HG02642 (cell line): Measurements from ENCODE around the gene MED13.
A peak's percentile ranks its signal among the peaks of the same experiment; 100 is the strongest.

Experiments
- ATAC-seq: cut with Tn5 transposase; IDR thresholded peaks from one replicate; pipeline ENCODE4 v1.9.1; 2021; ENCODE audit warnings: mild to moderate bottlenecking; ENCODE audit not compliant: unreplicated experiment, poor library complexity

MED13 gene, protein sequence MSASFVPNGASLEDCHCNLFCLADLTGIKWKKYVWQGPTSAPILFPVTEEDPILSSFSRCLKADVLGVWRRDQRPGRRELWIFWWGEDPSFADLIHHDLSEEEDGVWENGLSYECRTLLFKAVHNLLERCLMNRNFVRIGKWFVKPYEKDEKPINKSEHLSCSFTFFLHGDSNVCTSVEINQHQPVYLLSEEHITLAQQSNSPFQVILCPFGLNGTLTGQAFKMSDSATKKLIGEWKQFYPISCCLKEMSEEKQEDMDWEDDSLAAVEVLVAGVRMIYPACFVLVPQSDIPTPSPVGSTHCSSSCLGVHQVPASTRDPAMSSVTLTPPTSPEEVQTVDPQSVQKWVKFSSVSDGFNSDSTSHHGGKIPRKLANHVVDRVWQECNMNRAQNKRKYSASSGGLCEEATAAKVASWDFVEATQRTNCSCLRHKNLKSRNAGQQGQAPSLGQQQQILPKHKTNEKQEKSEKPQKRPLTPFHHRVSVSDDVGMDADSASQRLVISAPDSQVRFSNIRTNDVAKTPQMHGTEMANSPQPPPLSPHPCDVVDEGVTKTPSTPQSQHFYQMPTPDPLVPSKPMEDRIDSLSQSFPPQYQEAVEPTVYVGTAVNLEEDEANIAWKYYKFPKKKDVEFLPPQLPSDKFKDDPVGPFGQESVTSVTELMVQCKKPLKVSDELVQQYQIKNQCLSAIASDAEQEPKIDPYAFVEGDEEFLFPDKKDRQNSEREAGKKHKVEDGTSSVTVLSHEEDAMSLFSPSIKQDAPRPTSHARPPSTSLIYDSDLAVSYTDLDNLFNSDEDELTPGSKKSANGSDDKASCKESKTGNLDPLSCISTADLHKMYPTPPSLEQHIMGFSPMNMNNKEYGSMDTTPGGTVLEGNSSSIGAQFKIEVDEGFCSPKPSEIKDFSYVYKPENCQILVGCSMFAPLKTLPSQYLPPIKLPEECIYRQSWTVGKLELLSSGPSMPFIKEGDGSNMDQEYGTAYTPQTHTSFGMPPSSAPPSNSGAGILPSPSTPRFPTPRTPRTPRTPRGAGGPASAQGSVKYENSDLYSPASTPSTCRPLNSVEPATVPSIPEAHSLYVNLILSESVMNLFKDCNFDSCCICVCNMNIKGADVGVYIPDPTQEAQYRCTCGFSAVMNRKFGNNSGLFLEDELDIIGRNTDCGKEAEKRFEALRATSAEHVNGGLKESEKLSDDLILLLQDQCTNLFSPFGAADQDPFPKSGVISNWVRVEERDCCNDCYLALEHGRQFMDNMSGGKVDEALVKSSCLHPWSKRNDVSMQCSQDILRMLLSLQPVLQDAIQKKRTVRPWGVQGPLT (N-terminal part only)

DNA sequence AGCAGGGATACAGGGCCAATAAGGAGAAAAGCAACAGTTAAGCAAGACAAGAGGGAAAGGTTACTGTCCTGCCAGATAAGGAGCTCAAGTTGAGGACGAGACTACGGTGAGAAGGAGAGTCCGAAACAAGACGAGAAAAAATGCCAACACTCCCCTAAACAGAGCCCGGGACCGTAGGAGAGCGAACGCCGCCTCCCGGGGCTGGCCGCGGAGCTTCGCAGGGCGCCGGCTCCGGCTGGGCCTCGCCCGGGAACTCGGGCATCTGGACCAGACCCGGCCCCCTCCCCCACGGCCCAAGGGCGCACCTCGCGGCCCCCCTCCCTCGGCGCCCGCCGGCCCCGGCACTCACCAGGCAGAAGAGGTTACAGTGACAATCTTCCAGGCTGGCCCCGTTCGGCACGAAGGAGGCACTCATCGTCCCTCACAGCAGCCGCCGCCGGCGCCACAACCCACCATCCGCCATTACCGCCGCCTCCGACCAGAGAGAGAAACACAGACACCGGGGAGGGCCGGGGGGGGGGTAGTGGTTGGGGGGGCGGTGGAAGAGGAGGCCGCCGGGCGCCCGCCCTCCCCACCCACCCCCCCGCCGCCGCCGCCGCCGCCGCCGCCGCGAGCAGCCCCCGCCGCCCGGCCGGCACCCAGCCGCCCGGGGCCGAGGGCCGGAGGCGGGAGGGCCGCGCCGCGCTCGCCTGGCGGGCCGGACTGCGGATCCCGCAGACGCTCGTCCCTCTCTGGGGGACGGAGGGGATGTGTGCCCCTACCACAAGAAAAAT, at the start of gene MED13:
Gene MED13 (minus strand): TSS at position 488 of the 773 bp plus-strand sequence. CDS start 73 bp downstream, at position 415.
- peak; percentile 35 for ATAC-seq

DNA sequence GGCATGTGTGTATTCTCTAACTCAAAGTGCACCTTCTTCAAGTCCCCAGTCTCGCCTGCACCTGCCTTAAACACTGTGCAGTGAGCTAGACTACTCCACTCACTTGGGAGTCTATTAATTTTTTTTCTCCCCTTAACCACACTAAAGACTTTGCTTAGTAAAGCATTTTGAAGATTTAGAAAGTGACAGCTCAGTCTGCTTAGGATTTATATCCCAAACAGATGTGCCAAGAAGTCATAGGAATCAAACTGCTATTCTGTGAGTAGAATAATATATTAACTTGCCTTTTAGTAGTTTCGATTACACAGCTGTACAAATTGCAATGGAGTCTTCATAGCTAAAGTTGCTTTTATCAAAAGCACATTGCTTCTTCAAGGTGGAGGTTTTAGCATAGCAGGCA, 47.2 kb upstream of the MED13 start:
- no peak for ATAC-seq

DNA sequence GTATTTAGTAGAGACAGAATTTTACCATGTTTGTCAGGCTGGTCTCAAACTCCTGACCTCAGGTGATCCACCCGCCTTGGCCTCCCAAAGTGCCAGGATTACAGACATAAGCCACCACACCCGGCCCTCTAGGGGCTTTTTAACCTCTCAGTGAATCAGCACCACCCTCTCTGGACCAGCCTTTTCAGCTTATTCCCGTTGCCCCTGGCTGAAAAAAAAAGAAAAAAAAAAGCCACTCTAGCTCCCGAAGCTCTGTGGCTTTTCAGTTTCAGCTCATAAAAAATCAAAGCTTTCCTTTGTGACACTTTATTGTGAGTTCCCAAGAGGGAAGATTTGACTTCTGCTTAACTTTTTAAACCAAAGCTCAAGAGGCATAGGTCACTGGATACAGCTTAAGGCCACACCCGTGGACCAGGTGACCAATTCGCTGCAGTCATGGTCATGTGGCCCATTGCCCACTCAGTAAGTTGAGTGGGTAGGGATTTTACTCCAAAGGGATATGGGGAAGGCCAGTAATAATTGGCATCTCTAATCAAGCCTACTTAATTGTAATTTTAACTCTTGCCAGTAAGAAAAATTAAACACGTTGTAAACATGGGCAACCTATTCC, 46.6 kb upstream of the MED13 start:
- no peak for ATAC-seq

DNA sequence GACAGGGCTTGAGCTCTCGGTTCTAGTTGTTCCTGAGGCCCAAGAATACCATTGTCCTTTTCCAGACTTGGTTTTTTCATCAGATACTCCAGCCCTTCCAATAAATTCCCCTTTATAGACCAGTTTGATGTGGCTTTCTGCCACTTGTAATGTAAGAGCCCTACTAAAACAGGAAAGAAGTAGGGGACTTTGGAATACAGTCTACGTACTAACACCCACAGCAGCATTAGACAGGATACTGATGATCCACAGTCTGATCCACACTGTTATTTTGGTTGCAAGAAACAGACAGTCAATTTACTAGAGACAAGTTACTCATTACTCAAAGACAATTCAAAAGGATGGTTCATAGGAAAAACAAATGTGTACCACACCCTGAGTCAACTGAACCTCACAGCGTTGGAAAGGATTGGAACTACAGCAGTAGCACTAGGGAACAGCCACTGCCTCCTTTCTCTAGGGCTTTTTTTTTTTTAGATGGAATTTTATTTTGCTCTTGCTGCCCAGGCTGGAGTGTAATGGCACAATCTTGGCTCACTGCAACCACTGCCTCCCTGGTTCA, 45.9 kb upstream of the MED13 start:
- ATAC-seq = no peak

DNA sequence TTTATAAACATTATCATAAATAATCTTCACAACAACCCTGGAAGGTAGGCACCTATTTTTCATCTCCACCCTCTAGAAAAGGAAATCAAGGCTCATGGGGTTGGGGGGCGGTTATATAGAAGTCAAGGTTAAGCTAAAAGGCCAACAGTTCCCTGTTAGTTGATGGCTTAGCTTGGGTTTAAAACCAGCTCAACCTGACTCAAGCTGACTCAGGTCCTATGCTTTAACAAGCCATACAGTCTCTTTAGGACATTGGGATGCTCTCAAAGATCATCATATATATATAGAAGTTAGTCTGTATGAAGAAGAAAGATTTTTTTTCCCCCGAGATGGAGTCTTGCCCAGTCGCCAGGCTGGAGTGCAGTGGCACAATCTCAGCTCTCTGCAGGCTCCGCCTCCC, 44.8 kb upstream of the MED13 start:
- no peak for ATAC-seq

DNA sequence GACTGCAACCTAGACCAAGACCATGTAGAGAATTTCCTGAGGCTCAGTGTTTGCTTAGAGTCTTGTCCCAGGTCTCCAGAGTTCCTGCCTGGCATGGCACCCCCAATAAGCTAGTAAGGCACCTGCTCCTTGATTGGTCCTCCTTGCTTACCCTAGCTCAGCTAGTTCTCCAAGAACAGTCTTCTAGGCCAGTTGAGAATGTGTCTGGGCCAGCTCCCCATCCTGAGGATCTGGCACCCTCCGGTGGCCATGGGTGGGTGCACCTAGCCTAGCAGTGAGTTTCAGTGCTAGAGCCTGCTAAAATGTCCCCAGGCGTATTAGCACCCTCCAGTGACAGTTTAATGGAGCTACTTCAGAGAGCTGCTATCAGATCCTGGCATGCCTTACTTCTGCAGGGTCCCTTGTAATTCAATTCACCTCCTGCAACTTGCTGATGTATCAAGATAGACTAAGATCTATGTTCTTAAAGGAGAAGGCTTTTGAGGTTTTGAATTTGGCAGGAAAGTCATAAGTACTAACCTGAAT, 44.4 kb upstream of the MED13 start:
- peak; percentile 97 for ATAC-seq

DNA sequence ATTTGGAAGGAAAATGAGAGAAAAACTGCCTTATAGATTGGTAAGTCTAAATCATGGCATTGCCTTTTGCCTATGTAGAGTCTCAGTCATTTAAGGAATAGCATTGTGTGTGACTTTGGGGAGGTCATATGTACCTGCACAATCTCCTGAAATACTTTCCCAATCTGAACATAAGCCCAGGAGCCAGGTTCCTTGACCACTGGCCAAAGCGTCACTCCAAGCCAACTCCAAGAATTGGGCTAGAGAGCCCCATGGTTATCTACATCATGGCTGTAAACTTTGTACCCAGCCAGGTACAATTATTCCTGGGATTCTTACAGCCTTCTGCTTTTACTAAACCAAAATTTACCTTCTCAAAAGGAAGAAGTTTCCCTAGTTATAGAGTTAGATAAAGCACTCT, 40.8 kb upstream of the MED13 start:
- ATAC-seq = no peak

DNA sequence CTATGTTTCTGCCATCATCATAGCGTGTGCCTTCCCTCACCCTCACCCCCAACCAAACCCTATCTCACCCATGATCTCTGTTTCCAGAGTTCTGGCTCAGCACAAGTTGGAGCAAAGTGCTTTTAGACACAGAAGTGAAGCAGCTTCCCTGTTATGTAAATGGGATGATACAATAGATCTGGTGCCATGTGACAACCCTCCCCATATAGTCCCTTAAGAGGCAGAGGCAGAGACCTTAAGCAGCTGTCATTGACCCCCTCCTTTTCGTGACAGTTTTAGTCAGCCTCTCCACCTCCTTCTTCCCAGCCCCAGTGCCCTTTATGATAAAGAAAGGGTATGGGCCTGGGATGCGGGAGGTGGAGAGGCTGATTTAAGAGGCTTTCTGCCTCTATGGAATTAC, 40.3 kb upstream of the MED13 start:
- no peak for ATAC-seq

DNA sequence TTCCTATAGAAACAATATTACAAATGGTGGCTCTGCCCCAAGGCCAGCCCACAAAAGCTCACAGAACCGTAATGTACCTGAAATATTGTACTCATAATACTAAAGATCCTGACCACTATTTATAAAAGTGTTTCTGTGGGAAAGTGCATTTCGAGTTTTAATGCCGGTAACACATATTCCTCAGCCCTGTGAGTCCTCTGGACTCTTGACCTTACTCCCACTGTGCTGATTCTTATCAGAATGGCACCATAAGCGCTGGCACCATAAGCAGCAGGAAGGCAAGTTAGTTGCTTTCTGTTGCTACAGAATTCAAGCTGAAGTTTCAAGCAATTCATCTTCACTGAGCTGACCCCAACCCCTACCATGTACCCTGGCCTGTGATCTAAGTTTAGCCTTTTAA, 36.4 kb upstream of the MED13 start:
- ATAC-seq = no peak

DNA sequence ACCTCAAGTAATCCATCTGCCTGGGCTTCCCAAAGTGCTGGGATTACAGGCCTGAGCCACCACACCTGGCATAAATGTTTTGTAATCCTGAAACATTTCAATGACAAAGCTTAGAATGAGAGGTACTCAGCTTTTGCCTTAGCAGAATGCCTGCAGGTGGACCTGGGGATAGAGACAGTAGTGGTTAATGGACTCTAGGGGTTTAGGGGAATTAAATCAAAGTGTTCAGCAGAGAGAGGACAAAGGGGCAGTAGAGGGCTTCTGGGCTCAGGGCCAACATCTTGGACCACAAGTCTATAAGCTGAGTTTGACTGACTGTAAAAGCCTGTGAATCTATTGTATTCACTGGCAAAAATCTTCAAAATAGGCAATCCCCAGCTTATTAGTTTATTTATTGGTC, 36.0 kb upstream of the MED13 start:
- ATAC-seq = no peak

DNA sequence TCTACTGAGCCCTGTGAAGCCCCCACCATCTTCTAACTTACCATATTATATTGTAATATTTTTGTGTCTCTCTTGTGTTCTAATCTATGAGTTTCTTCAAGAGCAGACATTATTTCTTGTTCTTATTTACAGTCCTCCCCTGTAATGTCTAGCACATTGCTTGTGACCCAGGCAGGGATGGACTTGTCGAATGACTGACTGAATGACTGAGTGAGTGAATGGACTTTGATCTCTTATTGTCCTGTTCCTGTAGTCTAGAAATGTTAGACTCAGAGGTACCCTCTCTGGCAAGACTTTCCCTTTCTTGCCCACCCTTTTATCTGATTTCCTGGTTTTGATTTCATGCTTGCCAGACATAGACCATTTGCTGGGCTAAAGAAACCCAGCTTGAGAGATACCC, 35.0 kb upstream of the MED13 start:
- ATAC-seq = no peak

DNA sequence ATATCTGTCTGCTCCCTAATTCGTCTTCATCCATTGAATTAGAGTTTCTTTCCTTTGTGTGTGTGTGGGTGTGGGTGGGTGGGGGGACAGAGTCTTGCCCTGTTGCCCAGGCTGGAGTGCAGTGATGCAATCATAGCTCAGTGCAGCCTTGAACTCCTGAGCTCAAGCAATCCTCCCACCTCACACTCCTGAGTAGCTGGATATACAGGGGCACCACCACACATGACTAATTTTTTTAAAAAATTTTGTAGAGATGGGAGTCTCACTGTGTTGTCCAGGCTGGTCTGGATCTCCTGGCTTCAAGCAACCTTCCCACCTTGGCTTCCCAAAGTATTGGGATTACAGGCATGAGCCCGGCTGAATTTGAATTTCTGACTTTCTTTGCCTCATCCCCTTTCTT, 34.5 kb upstream of the MED13 start:
- ATAC-seq = no peak

DNA sequence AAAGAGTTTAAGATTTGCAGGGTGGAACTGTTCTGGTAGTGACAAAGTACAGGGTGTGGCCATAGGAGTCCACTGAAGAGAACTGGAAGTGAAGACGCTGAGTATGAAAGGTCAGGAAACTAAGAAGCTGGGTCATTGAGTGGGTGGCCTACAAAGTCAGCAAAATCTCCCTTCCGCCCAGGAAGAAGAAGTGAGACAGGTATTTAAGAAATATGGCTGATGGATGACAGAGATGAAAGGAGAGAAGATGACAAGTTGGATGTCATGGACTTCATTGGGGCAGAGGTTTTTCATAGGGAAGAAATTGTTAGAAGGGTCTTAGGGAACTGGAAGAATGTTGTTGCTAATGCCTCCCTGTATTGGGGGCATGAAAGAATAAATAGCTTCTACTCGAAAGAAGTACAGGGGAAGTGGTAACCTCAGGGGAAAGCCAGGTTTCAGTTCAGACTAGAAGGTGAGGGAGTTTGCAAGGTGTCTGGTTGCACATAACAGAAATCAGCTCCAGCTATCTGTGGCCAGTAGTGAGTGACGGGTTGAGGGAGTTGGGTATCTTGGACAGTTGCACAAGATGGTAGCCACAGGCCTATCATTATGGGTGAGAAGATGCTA, 33.6 kb upstream of the MED13 start:
- ATAC-seq = peak; percentile 90

DNA sequence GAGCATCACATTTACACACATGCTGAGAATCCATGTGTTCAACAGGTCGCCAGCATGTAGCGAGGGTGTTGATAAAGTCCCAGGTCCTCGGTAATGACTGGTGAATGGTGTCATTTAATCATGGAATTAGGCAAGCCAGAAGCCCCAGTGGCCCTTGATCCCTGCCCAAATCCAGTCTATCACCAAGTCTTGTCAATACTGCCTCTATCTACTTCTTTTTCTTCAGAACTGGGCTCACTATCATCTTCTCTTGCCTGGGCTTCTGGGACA, 31.3 kb upstream of the MED13 start:
- no peak for ATAC-seq

DNA sequence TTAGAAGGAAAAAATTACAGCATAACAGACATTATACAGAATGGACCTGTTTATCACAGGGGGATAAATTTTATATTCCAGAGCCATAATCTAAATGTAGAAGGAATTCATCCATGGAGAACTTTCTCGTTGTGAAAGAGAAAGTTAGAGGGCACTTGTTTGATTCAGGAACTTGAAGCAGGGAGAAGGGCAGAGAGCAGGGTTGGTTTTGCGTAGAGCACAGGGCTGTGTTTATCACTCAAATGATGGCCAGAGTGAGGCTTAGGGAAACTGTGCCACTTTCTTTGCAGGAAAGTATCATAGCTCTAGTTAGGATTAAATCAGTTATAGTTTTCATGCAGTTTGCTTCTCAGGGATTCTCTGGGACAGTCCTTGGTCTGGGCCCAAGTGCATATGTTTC, 29.1 kb upstream of the MED13 start:
- ATAC-seq = no peak

DNA sequence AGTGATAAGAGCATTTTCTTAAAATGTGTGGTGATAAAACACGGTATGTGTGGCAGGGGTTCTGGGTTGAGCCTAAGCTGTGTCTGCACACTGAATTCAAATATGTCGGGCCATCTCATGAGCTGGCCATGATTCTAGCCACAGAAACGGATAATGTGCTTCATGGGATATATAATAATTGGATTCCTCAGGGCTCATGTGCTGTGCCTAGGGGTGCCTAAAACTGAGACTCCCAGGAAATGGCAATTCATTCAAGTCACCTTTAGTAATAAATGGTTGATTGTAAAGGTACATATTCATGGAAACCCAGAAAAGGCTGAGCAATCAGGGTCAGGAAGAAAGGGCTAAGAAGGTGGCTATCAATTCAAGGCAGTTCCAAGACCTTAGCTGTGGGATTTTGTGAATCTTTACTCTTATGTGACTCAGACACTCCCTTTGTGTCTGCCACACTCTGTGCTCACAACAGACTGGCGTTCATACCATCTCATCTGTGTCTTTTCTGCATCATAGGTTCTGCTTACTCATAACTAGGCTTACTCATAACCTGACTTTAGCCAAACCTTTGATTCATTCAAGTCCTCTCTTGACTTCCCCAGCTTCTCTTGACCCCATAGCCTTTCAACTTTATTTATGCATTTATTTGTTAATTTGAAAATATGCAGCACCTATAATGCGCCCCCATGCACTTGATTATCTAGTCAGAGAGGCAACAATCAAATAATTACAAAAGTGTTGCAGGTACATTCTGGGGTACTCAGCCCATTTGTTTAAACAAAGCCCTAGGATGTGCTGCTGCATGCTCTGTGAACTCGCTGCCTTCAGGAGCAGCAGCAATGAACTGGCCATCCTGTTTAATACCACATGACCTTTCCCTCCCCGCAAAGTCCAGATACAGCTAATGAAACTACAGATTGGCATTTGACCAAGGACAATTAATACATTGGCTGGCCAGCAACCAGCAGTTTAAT, 28.4 kb upstream of the MED13 start:
- peak; percentile 93 for ATAC-seq

DNA sequence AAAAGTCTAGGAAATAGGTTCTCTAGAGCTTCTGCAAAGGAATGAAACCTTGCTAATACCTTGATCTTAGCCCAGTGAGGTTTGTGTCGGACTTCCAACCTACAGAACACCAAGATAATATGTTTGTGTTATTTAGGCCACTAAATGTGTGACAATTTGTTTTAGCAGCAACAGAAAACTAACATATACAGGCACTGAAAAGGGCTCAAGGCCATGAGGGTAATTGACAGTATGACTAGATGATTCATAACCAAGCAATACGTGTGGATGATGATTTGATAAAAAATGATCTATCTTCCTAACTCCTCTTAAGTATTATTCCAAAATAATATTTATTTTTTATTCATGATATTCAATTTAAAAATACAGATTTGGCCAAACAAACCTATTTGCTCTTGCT, 27.7 kb upstream of the MED13 start:
- no peak for ATAC-seq

DNA sequence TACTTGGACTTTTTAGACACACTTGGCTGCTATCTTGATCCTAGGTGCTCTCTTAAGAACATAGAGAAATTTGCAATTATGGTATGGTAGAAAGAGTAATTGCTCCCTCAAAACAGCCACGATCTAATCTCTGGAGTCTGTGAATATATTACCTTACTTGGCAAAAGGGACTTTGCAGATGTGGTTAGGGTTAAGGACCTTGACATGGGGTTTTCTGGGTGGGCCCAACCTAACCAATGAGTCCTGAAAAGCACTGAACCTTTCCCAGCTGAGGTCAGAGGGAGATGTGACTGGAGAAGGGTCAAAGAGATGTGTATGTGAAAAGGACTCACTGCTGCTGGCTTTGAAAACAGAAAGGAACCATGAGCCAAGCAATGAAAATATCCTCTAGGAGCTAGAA, 26.7 kb upstream of the MED13 start:
- no peak for ATAC-seq
